CD14-positive monocyte (primary cell): ENCODE data around the gene KCNAB1. TPM values are rescaled to one million over a fixed set of nuclear protein-coding genes. Genes with fewer than 3 reads are reported as not detected.

Experiments used
- DNase-seq, 3 donors: peaks; one replicate each; pipeline ENCODE4 v3.0.0-alpha.2; 2011 to 2022
- H2AFZ ChIP-seq: 2 replicates; pipeline ENCODE4 v1.6.0; 2012; ENCODE audit warnings: mild to moderate bottlenecking, low read depth, low read length, inconsistent platforms; ENCODE audit not compliant: insufficient read depth, poor library complexity, severe bottlenecking
- H3K27ac ChIP-seq, 2 donors: 1 replicate in 1 of 2; 2 replicates in 1 of 2; pipeline ENCODE4 v1.5.1; 2012 to 2013; ENCODE audit warnings: low read length in 2 of 2, control low read depth in 1 of 2, inconsistent platforms in 1 of 2, low read depth in 1 of 2, mild to moderate bottlenecking in 1 of 2
- H3K27me3 ChIP-seq, 2 donors: one replicate each; pipeline versions ENCODE4 v1.6.0 to v1.6.1; 2011 to 2013; ENCODE audit warnings: low read length in 2 of 2; ENCODE audit not compliant: control insufficient read depth in 2 of 2, insufficient read depth in 2 of 2
- H3K36me3 ChIP-seq, 2 donors: replicated peaks in 1 of 2; 1 replicate in 1 of 2; 2 replicates in 1 of 2; pipeline versions ENCODE4 v1.5.1 to v1.6.1; 2012 to 2013; ENCODE audit warnings: low read length in 2 of 2, control low read depth in 1 of 2, inconsistent platforms in 1 of 2, mild to moderate bottlenecking in 1 of 2; ENCODE audit not compliant: insufficient read depth in 2 of 2, control insufficient read depth in 1 of 2
- H3K4me1 ChIP-seq, 2 donors: 1 replicate in 1 of 2; 2 replicates in 1 of 2; pipeline versions ENCODE4 v1.5.1 to v1.6.1; 2012 to 2013; ENCODE audit warnings: low read length in 2 of 2, control low read depth in 1 of 2, inconsistent platforms in 1 of 2, mild to moderate bottlenecking in 1 of 2, moderate library complexity in 1 of 2; ENCODE audit not compliant: insufficient read depth in 2 of 2, control insufficient read depth in 1 of 2
- H3K4me2 ChIP-seq: replicated peaks from 2 replicates; pipeline ENCODE3; 2012; ENCODE audit warnings: low read length, moderate library complexity, mild to moderate bottlenecking; ENCODE audit not compliant: poor library complexity, severe bottlenecking; ENCODE audit errors: extremely low read depth
- H3K4me3 ChIP-seq, 3 experiments: fragments of 200-600 bp in 1 of 3; sonication (generic) in 1 of 3; replicated peaks in 1 of 3; 1 replicate in 2 of 3; 2 replicates in 1 of 3; pipeline ENCODE4 v1.5.1; 2011 to 2013; ENCODE audit warnings: low read length in 3 of 3, mild to moderate bottlenecking in 3 of 3, control low read depth in 2 of 3, low read depth in 2 of 3, inconsistent platforms in 1 of 3, moderate library complexity in 1 of 3
- H3K79me2 ChIP-seq: 2 replicates; pipeline ENCODE4 v1.6.0; 2012; ENCODE audit warnings: mild to moderate bottlenecking, control low read depth, inconsistent platforms, low read length, moderate library complexity; ENCODE audit not compliant: insufficient read depth
- H3K9ac ChIP-seq: 2 replicates; pipeline ENCODE4 v1.6.0; 2017; ENCODE audit warnings: low read length, mild to moderate bottlenecking; ENCODE audit not compliant: insufficient read depth, poor library complexity, severe bottlenecking
- H3K9me3 ChIP-seq, 2 donors: replicated peaks in 1 of 2; 1 replicate in 1 of 2; 2 replicates in 1 of 2; pipeline versions ENCODE4 v1.5.1 to v1.6.1; 2012 to 2013; ENCODE audit warnings: low read length in 2 of 2, control low read depth in 1 of 2; ENCODE audit not compliant: control insufficient read depth in 1 of 2, insufficient read depth in 1 of 2
- H4K20me1 ChIP-seq: 2 replicates; pipeline ENCODE4 v1.6.0; 2012; ENCODE audit warnings: mild to moderate bottlenecking, low read length, control low read depth, moderate library complexity; ENCODE audit not compliant: insufficient read depth
- H3K27ac Mint-ChIP-seq, 7 donors: one replicate each; pipeline ENCODE4 v1.8.0; 2020; ENCODE audit warnings: mild to moderate bottlenecking in 7 of 7, mixed read lengths in 7 of 7, moderate library complexity in 6 of 7, inconsistent platforms in 2 of 7
- H3K27me3 Mint-ChIP-seq, 3 donors: one replicate each; pipeline ENCODE4 v1.8.0; 2021 to 2022; ENCODE audit warnings: low read depth in 3 of 3, mild to moderate bottlenecking in 3 of 3, mixed read lengths in 3 of 3, moderate library complexity in 3 of 3, inconsistent platforms in 1 of 3
- H3K36me3 Mint-ChIP-seq, 2 donors: one replicate each; pipeline ENCODE4 v1.8.0; 2020; ENCODE audit warnings: mixed read lengths in 2 of 2, inconsistent platforms in 1 of 2, mild to moderate bottlenecking in 1 of 2
- H3K4me1 Mint-ChIP-seq: one replicate; pipeline ENCODE4 v1.8.0; 2020; ENCODE audit warnings: mild to moderate bottlenecking, mixed read lengths
- H3K4me3 Mint-ChIP-seq, 2 donors: one replicate each; pipeline ENCODE4 v1.8.0; 2020; ENCODE audit warnings: mild to moderate bottlenecking in 2 of 2, mixed read lengths in 2 of 2, moderate library complexity in 1 of 2
- H3K9me3 Mint-ChIP-seq, 7 donors: one replicate each; pipeline ENCODE4 v1.8.0; 2020 to 2022; ENCODE audit warnings: mixed read lengths in 7 of 7, mild to moderate bottlenecking in 6 of 7, moderate library complexity in 6 of 7, inconsistent platforms in 2 of 7
- CTCF ChIP-seq: fragments of 200-600 bp; IDR thresholded peaks from one replicate; pipeline ENCODE4 v1.8.0; 2022; ENCODE audit warnings: antibody characterized with exemption, mild to moderate bottlenecking
- WGBS: methylation state at CpG from one replicate; pipeline ENCODE4 v1.1.5; 2013; ENCODE audit warnings: missing lambda C conversion rate; ENCODE audit not compliant: insufficient coverage; 5-methylcytosine and 5-hydroxymethylcytosine counted together
- intact Hi-C, 2 donors: fragments of 100-400 bp; cut with micrococcal nuclease; formaldehyde crosslinking; loops; one replicate each; pipeline versions ENCODE4 v1.15.0 to v1.15.1; 2023
- polyA plus RNA-seq, 3 donors: library from polyadenylated mRNA; depleted of rRNA in 1 of 3; unstranded in 2 of 3; stranded (reverse) in 1 of 3; fragments of 300-500 nt in 2 of 3; fragments of >200 nt in 1 of 3; fragmentation: Illumina TruSeq in 2 of 3; gene quantifications; 1 replicate in 2 of 3; 2 replicates in 1 of 3; pipeline ENCODE4 v1.2.3, GENCODE V29; 2012 to 2021

The KCNAB1 gene
- polyA plus RNA-seq, 3 donors: 0.08 to 0.14 TPM; not detected in 1

DNA sequence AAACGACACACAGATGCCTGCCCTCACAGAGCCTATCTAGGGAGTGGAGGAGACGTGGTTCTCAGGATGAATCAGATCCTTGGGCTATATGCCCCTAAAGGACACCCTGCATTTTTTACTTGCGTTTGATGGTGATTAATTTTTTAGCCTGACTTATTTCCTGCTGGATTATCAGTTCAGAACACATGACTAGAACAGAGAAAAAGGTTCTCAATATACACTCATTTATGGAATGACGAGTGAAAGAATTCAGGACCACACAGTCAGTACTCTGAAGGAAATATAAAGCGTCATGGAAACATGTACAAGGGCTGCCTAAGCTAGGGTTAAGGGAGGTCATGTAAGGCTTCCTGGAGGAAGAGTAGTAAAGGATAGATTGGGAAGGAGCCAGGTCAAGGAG is 312.8 kb downstream of the KCNAB1 start:
- intact Hi-C loops: no loop called here
- Histone ChIP-seq H3K4me3 (no peak overlapping the region), H4K20me1 (no peaks in the 10 kb centered on the region), H3K4me1 (no peaks in the 10 kb centered on the region), H3K27ac (no peak overlapping the region), H3K27me3 (no peaks in the 10 kb centered on the region), H3K79me2 (no peaks in the 10 kb centered on the region), H3K4me2 (no peak overlapping the region), H2AFZ (no peak overlapping the region), H3K36me3 (no peaks in the 10 kb centered on the region), H3K9me3 (no peaks in the 10 kb centered on the region), H3K9ac (no peak overlapping the region)
- Mint-ChIP-seq H3K27ac (no peak overlapping the region), H3K27me3 (peaks cover 0 to 18% (median 12%) of the 10 kb centered on the region in 3 donors), H3K4me1 (no peaks in the 10 kb centered on the region), H3K4me3 (no peak overlapping the region), H3K36me3 (no peaks in the 10 kb centered on the region), H3K9me3 (peaks cover 0 to 2% (median 0%) of the 10 kb centered on the region in 7 donors)
- TF ChIP-seq CTCF: no peak
- WGBS: 93% methylated on average over 2 of the region's 5 CpGs
- DNase-seq: no peak

GRCh38 chr3:156433910-156434309 is 313.5 kb downstream of the KCNAB1 start:
- Histone ChIP-seq H4K20me1 (no peaks in the 10 kb centered on the region), H3K4me1 (no peaks in the 10 kb centered on the region), H3K9me3 (no peaks in the 10 kb centered on the region), H3K4me2 (no peak overlapping the region), H3K4me3 (no peak overlapping the region), H3K9ac (no peak overlapping the region), H3K36me3 (no peaks in the 10 kb centered on the region), H3K79me2 (no peaks in the 10 kb centered on the region), H3K27me3 (no peaks in the 10 kb centered on the region), H3K27ac (no peak overlapping the region), H2AFZ (no peak overlapping the region)
- DNase-seq: no peak
- no peak overlapping the region for H3K4me3 Mint-ChIP-seq
- intact Hi-C loops: no loop called here
- peaks cover 0 to 18% (median 12%) of the 10 kb centered on the region in 3 donors for H3K27me3 Mint-ChIP-seq
- H3K27ac Mint-ChIP-seq: no peak overlapping the region
- TF ChIP-seq CTCF: no peak
- no peaks in the 10 kb centered on the region for H3K4me1 Mint-ChIP-seq
- no peaks in the 10 kb centered on the region for H3K36me3 Mint-ChIP-seq
- H3K9me3 Mint-ChIP-seq: peaks cover 0 to 4% (median 0%) of the 10 kb centered on the region in 7 donors
